ENCODE data around the gene ARF1.

The ARF1 gene

DNA sequence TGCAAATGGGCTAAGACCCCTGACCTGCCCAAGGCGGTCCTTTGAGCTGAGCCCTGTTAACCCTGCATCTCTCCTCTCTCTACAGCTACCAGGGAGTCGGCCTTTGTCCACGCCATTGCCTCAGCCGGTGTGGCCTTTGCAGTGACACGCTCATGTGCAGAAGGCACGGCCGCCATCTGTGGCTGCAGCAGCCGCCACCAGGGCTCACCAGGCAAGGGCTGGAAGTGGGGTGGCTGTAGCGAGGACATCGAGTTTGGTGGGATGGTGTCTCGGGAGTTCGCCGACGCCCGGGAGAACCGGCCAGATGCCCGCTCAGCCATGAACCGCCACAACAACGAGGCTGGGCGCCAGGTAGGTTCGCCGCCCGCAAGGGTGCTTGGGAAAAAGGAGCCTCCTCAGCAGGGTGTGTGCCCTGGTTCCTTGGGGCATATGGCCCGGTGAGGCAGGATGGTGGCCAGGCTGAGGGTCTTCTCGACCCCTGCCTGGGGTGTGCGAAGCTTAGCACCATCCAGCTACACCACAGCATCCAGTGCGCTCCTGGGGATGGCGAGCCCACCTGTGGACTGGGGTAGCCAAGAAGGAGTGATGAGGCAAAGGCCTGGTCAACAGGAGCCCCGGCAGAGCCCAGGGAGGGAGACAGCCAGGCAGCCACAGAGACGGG lies 31.8 kb upstream of the ARF1 start:
- DNase-seq = no peak

DNA sequence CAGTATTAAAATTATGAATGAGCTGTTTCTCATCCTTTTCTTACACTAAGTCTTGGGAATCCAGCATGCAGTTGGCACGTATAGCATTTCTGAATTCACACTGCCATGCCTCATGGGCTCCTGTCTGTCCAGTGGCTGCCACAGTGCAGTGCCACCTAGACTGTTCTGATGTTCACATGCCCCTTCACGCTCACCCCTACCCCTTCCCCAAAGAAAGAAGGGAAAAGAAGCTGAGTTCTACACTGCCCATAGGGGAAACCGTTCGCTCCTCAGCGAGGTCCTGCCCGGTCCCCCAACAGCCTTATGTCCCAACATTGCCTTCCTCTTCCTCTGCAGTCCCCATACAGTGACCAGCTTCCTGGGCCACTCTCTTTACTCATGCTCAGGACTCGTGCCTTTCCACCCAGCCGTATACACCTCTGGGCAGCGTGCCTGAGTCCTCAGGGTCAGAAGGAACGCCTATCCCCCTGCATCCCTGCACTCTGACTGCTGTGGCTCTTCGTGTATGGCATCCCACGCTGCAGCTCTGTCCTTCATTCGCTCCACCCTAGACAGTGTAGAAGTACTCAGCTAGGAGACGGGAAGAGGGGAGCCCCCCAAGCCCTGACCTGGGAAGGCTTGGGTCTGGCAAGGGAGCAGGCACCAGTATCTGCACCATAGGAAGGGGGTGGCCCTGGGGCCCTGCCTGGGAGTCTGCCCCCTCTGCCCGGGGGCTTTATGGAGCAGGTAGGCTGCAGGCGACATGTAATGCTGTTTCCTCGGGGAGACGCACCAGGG lies 24.1 kb upstream of the ARF1 start:
- DNase-seq = no peak

- DNase-seq = no peak
Measured at GRCh38 chr1:228058949-228059633, 23.4 kb upstream of the ARF1 start.

DNA sequence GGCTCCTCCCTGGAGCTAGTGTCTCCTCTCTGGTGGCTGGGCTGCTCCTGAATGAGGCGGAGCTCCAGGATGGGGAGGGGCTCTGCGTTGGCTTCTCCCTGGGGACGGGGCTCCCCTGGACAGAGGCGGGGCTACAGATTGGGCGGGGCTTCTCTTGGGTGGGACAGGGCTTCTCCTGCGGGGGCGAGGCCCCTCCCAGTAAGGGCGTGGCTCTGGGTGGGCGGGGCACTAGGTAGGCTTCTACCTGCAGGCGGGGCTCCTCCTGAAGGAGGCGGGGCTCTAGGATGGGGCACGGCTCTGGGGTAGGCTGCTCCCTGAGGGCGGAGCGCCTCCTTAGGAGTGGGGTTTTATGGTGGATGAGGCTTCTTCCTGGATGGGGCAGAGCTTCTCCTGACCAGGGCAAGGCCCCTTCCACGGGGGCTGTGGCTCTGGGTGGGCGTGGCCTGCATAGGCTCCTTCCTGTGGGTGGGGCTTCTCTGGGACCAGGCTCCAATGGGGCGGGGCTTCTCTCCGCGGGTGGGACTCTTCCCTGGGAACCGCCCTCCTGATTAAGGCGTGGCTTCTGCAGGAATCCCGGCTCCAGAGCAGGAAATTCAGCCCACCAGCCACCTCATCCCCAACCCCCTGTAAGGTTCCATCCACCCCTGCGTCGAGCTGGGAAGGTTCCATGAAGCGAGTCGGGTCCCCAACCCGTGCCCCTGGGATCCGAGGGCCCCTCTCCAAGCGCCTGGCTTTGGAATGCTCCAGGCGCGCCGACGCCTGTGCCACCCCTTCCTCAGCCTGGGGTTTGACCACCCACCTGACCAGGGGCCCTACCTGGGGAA lies 22.7 kb upstream of the ARF1 start:
- DNase-seq = peak; percentile 62

DNA sequence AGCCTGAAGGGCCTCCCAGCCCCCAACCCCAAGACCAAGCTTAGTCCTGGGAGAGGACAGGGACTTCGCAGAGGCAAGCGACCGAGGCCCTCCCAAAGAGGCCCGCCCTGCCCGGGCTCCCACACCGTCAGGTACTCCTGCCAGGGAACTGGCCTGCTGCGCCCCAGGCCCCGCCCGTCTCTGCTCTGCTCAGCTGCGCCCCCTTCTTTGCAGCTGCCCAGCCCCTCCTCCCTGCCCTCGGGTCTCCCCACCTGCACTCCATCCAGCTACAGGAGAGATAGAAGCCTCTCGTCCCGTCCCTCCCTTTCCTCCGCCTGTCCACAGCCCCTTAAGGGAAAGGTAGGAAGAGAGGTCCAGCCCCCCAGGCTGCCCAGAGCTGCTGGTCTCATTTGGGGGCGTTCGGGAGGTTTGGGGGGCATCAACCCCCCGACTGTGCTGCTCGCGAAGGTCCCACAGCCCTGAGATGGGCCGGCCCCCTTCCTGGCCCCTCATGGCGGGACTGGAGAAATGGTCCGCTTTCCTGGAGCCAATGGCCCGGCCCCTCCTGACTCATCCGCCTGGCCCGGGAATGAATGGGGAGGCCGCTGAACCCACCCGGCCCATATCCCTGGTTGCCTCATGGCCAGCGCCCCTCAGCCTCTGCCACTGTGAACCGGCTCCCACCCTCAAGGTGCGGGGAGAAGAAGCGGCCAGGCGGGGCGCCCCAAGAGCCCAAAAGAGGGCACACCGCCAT lies 21.9 kb upstream of the ARF1 start:
- DNase-seq = no peak

- DNase-seq = no peak
Measured at GRCh38 chr1:228061411-228062084, 21.0 kb upstream of the ARF1 start.

DNA sequence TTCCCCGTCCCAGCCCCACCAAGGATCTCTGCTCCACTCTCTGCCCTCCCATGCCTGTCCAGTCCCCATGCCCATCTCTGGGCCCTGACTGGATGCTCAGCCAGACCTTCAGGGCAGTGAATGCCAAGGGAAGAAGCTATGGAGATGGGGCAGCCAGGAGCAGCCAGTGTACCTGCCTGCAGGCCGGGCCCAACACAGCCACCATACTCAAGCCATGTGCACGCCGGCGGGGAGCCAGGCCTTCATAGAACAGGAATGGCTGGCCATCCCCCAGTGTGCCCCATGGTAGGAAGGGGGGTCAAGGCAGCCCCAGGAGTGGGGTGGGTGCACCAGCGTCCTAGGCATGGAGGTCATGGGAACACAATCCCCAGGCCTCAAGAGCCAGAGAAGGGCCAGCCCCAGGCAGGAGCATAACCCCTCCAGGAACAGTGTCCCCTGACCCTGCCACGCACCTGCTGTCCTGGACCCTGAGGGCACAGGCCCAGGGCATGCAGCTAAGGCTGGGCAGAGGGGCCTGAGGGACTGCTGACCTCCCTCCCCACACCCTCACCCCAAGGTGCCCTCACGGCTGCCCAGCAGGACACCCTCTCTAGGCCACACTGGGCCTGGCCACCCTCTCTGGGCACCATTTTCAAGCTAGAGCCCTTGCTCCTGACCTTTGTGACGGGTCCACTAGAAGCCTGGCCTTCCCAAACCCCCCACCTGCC lies 20.3 kb upstream of the ARF1 start:
- DNase-seq = no peak

GRCh38 chr1:228062812-228063211 lies 19.7 kb upstream of the ARF1 start:
- DNase-seq = peak; percentile 40

DNA sequence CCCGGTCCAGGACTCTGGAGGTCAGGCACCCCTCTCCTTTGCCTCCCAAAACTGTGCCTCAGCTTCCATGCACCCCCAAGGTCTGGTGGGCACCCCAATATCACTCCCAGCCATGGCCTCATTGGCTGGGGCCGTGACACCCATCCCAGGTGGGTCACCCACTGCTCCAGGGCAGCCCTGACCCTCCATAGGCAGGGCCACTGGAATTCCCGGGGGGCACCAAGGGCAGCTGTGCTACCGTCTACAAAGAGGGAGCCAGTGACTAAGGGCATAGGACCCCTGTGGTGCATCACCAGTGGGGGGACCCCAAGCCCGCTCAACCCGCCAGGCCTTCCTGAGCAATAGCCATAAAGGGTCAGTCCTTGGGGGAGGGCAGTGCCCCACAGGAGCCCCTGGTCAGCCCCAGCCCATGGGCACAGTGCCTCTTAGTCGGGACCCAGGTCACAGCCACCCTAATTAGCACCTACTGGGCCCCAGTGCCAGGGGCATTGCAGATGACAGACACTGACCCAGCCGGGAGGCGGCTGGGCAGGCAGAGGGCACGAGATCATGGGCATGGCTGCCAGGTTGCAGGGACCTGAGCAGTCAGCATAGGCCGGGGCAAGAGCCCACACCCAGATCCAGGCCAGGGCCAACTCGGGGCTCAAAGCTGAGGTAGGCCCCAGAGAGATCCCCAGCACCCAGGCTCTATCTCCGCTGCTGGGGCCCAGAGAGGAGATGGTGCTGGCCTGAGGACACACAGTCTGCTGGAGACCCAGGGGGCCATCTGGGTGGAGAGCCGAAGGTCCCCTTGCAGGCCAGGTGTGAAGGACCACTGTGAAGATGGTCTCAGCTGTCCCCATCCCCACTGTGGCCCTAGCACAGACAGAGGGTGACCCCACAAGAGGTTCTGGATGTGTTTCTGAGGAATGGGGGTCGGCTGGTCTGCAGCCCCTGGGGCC lies 19.0 kb upstream of the ARF1 start:
- DNase-seq = no peak

DNA sequence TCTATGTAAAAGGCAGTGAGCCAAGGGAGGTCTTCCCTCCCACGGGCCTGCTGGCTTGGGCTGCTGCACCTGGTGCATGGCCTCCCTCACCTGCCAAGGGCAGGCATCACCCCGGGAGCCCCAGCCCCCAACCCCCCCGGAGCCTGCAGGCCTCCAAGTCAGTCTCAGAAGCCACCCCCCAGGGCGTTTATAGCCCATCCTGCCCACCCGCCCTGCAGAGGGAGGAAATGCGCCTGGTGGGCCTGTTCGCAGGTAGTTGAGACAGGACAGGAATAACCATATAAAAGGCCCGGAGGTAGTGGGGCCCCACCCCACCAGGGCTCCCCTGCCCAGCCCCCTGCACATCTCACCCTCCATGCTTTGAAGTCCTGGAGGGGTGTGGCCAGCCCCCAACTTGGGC lies 18.2 kb upstream of the ARF1 start:
- DNase-seq = no peak

DNA sequence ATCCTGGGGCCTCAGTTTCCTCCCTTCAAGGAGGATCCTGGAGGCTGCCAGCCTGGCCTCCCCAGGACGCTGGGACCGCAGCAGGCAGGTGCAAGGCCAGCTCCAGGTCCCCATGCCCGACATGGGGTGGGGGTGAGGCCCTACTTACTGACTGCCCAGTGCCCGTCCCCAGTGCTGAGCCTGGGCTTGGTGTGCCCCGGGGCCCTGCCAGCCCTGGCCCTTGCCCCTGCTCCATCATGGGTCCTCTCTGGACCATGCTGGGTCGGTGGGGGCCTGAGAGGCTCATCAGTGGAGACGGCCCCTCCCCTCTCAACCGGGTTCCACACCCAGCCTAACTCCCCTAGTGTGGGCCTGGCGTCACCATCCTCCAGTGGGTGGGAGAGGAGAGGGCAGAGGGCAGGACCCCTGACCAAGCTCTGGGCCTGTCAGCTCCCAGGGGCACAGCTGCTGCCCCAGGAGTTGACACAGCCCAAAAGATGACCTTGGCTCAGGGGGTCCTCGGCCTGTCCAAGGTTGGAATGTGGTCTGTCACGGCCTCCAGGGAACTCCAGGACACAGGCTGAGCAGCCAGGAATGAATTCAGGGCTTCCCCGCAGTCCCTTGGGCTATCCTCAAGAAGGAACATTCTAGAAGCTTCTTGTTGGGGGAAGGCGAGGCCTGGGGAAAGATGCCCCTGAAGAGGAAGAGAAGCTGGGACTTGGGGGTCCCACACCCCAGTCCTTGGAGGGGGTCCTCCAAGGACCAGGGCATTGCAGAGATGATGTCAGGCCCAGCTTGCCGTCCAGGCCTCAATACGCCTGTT lies 17.6 kb upstream of the ARF1 start:
- DNase-seq = no peak

- no peak for DNase-seq
Measured at GRCh38 chr1:228065543-228066347, 16.8 kb upstream of the ARF1 start.

- DNase-seq = no peak
Measured at GRCh38 chr1:228066416-228066815, 16.1 kb upstream of the ARF1 start.

DNA sequence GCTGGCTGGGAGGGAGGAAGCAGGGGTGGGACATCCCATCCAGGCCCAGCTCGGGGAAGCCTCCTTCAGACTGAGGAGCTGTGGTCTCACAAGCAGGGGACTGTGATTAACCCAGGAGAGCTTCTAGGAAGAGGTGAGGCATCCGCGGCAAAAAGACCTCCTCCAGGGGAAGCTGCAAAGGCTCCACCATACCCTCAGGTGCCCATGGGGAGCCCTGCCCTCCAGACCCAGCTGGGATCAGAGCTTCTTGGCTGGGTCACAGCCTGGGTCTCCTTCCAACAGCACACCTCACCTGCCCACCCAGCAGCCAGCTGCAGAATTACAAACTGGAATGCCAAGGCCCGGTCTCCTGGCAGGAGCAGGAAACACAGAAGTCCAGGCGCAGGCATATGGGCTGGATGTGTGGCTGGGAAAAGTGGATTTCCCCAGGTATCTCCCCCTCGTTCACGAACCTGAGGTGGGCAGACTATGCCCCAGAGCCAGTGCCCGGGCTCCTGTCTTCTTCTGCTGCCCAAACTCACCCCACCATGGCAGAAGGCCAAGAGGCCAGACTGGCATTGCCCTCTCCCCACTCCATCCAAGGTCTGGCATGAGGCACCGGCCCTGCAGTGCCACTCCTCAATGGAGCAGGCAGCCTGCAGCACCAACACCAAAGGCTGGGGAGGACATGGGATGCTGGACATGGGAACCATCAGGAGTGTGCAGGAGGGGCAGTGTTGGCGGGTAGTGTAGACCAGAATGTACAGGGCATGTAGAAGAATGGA lies 15.4 kb upstream of the ARF1 start:
- DNase-seq = no peak

GRCh38 chr1:228068359-228068758 lies 14.1 kb upstream of the ARF1 start:
- no peak for DNase-seq

- DNase-seq = no peak
Measured at GRCh38 chr1:228070173-228070572, 12.3 kb upstream of the ARF1 start.

DNA sequence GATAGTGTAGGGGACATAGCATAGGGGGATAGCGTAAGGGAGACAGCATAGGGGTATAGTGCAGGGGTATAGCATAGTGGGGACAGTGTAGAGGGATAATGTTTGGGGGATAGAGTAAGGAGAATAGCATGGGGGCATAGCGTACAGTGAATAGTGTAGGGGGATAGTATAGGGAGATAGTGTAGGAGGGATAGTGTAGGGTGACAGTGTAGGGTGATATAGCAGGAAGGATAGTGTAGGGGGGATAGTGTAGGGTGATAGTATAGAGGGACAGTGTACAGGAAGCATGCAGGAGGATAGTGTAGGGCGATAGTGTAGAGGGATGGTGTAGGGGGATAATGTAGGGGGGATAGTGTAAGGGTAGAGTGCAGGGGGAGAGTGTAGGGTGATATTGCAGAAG lies 11.7 kb upstream of the ARF1 start:
- DNase-seq = no peak

Data from hematopoietic multipotent progenitor cell treated with erythropoietin and hydrocortisone succinate and interleukin-3 and kit ligand, for 4 days (in vitro differentiated cells).